Stomach smooth muscle (tissue), 2 donors: ENCODE measurements around the gene CIAO1.

Source experiments
- H3K27ac ChIP-seq: one replicate; pipeline ENCODE4 v1.7.0; 2013; ENCODE audit warnings: mild to moderate bottlenecking, low read length, inconsistent platforms
- H3K27me3 ChIP-seq, 2 donors: one replicate each; pipeline ENCODE4 v1.7.0; 2013; ENCODE audit warnings: low read length in 2 of 2; ENCODE audit not compliant: insufficient read depth in 2 of 2, control insufficient read depth in 1 of 2
- H3K36me3 ChIP-seq, 2 donors: one replicate each; pipeline ENCODE4 v1.7.0; 2013; ENCODE audit warnings: low read length in 2 of 2; ENCODE audit not compliant: control insufficient read depth in 2 of 2, insufficient read depth in 2 of 2
- H3K4me1 ChIP-seq: one replicate; pipeline ENCODE4 v1.7.0; 2013; ENCODE audit warnings: low read length; ENCODE audit not compliant: control insufficient read depth, insufficient read depth
- H3K4me3 ChIP-seq, 2 donors: one replicate each; pipeline ENCODE4 v1.7.0; 2013; ENCODE audit warnings: low read length in 2 of 2
- H3K9ac ChIP-seq, 2 donors: one replicate each; pipeline ENCODE4 v1.7.0; 2013; ENCODE audit warnings: low read length in 2 of 2, mild to moderate bottlenecking in 1 of 2
- H3K9me3 ChIP-seq, 2 donors: one replicate each; pipeline ENCODE4 v1.7.0; 2013; ENCODE audit warnings: low read length in 2 of 2; ENCODE audit not compliant: control insufficient read depth in 2 of 2
- donor health status: healthy.
- donor health status: Pancreatic carcinoma.

CIAO1 gene

DNA sequence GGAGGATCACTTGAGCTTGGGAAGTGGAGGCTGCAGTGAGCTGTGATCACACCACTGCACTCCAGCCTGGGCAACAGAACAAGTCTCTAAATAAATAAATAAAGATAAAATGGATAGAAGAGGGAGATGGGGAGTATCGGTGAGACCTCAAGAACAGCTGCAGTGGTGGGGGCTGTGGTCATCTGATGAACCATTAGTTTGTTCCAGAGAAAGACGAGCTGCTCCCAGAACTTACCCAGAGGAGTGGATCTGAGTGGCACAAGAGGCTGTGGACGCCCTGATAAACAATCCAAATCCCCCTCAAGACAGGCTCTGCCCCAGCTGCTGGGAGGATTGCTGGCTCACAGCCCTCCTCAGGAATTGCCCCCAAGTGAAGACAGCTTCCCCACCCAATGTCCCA, 26.9 kb upstream of the CIAO1 start:
- Histone ChIP-seq H3K4me1 (no peaks in the 10 kb centered on the region), H3K9ac (no peak overlapping the region), H3K27me3 (no peaks in the 10 kb centered on the region), H3K4me3 (no peak overlapping the region), H3K9me3 (no peaks in the 10 kb centered on the region), H3K36me3 (peaks cover 4 to 5% of the 10 kb centered on the region in 2 donors), H3K27ac (no peak overlapping the region)

DNA sequence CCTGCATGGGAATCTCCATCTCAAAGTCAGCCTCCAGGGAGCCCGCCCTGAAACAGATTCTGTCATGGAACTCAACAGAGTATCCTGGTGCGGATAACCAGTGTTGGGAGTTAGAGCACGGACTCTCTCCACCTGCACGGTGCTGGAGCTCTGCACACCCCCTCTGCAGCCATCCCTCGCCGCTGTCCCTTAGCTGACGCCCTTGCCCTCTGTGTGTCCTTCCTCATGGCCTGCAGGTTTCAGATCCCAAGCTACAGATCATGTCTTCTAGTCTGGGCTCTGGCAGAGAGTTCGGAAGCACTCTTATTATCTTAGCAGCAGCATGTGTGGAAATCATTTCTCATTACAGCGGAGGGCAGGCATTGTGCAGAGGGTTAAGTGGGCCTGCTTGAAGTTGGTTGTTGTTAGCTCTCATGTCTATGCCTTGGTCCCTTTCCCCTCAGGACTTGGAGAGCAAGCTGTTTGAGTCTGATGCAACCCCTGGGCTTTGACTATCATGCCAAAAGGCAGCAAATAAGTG, 26.2 kb upstream of the CIAO1 start:
- Histone ChIP-seq H3K27me3 (no peaks in the 10 kb centered on the region), H3K4me1 (no peaks in the 10 kb centered on the region), H3K36me3 (peaks cover 4 to 5% of the 10 kb centered on the region in 2 donors), H3K9me3 (no peaks in the 10 kb centered on the region), H3K27ac (no peak overlapping the region), H3K9ac (no peak overlapping the region), H3K4me3 (no peak overlapping the region)

DNA sequence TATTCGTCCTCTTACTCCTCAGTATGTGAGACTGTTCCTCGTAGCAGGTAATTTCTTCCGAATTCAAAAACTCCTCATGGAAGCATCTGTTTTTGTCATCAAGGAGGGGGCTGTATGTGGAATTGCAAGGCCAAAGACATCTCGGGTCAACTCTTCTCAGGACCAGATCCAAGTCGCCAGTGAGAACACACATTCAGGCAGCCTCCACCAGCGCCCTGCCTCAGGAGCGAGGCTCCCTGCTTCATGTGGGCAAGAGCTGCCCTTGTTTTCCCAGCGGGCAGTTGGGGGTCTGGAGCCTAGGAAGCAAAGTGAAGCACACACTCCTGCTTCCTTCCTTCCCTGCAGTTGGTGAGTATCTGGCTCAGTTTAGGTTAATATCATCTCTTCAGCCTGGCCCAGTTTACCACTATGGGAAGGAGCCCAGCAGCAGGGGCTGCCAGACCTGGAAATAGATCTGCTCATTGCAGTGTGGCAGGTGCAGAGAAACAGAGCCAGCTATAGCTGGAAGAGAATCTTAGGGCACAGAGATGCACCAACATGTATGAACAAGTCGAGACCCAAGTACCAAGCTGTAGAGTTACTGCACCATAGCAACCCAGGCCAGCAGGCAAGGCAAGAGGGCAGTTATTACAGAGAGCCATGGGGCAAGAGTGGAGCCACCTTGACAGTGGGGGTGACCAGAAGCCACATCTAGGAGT, 25.5 kb upstream of the CIAO1 start:
- Histone ChIP-seq H3K27me3 (no peaks in the 10 kb centered on the region), H3K9ac (no peak overlapping the region), H3K27ac (no peak overlapping the region), H3K4me1 (no peaks in the 10 kb centered on the region), H3K36me3 (peaks cover 4 to 5% of the 10 kb centered on the region in 2 donors), H3K4me3 (no peak overlapping the region), H3K9me3 (no peaks in the 10 kb centered on the region)

DNA sequence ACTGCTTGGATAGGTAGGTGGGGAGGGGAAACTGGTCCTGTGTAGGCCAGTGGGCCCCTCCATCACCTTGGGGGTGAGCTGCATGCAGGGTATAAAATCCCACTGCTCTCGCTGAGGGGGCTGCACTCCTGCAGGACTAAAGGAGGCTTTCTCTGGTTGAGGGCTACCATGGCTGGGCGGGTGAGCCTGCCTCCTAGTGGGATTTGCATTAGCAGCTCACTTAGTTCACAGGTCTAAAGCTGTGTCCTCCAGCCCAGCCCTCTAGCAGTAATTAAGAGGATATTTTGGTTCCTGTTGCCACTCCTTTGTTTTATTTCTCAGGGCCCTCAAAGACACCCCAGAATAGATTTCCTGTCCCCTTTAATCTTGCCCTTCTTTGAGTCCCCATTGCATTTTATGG, 24.8 kb upstream of the CIAO1 start:
- Histone ChIP-seq H3K27me3 (no peaks in the 10 kb centered on the region), H3K9me3 (no peaks in the 10 kb centered on the region), H3K36me3 (peaks cover 4 to 5% of the 10 kb centered on the region in 2 donors), H3K4me3 (no peak overlapping the region), H3K27ac (no peak overlapping the region), H3K4me1 (no peaks in the 10 kb centered on the region), H3K9ac (no peak overlapping the region)

DNA sequence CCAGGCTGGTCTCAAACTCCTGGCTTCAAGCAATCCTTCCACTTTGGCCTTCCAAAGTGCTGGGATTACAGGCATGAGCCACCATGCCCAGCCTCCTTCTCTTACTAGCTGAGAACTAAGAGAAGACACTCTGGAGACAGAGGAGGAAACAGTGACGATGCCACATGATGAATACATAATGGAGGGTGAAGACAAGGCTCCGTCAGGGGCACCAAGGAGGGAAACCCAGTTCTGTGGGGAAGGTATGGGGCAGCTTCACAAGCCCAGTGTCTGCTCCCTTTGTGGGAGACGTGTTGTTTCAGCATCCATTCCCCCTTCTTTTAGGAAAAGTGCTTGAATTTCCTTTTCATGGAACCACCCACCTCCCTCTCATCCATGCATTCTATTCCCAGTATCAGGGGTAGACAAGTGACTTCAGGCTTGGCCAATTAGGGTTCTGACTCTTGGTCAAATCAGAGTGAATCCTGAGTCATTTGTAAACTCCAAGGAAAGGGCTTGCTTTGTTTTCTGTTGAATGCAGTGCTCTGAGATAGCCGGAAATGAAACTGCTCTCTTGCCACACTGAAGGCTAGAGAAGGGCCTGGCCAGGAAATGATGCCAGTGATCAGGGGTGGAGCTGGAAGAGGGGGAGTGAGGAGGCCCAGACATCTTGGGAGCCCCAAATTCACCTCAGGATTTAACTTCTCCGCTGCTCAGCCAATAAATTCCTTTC, 24.0 kb upstream of the CIAO1 start:
- H3K4me1 ChIP-seq, result no peaks in the 10 kb centered on the region
- H3K9ac ChIP-seq, result no peak overlapping the region
- H3K36me3 ChIP-seq, result peaks cover 4 to 5% of the 10 kb centered on the region in 2 donors
- peak overlapping the region; percentile 31 for H3K27ac ChIP-seq
- no peak overlapping the region for H3K4me3 ChIP-seq
- no peaks in the 10 kb centered on the region for H3K9me3 ChIP-seq
- no peaks in the 10 kb centered on the region for H3K27me3 ChIP-seq

DNA sequence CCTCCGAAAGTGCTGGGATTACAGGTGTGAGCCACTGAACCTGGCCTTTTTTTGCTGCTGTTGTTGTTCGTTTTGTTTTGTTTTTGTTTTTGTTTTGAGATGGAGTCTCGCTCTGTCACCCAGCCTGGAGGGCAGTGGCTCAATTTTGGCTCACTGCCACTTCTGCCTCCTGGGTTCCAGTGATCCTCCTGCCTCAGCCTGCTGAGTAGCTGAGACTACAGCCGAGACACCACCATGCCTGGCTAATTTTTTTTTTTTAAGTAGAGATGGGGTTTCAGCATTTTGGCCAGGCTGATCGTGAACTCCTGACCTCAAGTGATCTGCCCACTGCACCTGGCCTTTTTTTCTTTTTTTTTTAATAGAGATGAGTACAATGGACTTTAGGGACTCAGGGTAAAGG, 22.2 kb upstream of the CIAO1 start:
- H3K4me1 ChIP-seq, result no peaks in the 10 kb centered on the region
- H3K27ac ChIP-seq, result no peak overlapping the region
- H3K36me3 ChIP-seq, result peaks cover 4 to 5% of the 10 kb centered on the region in 2 donors
- no peaks in the 10 kb centered on the region for H3K27me3 ChIP-seq
- H3K9me3 ChIP-seq, result no peaks in the 10 kb centered on the region
- no peak overlapping the region for H3K4me3 ChIP-seq
- no peak overlapping the region for H3K9ac ChIP-seq

DNA sequence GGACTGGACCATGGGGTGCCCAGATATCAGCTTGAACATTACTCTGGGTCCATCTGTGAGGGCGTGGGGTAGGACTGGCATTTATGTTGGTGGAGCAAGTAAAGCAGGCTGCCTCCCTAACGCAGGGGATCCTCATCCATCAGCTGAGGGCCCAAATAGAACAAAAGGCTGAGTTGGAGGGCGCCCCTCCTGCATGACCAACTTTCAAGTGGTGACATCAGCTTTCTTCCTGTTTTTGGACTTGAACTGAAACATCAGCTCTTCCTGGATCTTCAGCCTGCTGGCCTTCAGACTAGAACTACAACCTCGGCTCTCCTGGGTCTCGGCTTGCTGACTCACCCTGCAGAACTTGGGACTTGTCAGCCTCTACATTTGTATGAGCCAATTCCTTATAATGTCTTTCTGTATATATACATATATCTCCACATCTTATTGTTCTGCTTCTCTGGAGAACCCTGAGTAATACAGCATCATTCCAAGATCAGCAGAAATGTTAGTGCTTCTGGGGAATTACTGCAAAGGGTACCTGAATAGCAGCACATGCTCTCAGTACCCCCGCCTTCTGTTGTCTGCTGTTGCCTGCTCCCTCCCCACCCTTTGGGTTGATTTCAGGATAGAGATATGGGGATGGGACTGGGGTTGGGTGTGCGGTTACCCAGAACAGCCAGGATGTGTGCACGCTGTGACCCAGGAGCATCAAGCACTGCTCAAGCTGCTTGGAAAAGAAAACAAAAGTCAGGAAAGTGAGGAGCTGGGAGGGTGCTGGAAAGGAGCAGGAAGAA, 20.2 kb upstream of the CIAO1 start:
- H3K36me3 ChIP-seq, result peaks cover 0 to 4% of the 10 kb centered on the region in 2 donors
- no peak overlapping the region for H3K9ac ChIP-seq
- no peaks in the 10 kb centered on the region for H3K27me3 ChIP-seq
- H3K4me3 ChIP-seq, result no peak overlapping the region
- no peaks in the 10 kb centered on the region for H3K9me3 ChIP-seq
- no peak overlapping the region for H3K27ac ChIP-seq
- peaks cover 10% of the 10 kb centered on the region for H3K4me1 ChIP-seq

DNA sequence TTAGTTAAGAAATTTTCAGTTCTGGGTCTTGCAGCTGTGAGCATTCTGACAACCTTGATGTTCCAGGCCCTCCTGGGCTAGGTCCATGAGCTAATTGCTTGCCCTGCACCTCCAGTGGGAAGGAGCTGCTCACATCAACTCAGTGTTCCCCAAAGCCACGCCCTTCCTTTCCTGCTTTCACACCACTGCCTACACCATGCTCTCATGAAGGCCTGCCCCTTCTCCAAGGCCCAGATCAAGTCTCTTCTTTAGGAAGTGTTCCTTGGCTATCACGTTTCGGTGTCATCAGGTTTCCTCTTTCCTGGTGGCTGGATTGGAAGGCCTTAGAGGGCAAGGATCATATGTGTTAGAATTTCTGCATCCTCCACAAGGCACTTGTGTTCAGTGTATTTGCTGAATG, 19.0 kb upstream of the CIAO1 start:
- Histone ChIP-seq H3K4me1 (peaks cover 16% of the 10 kb centered on the region), H3K27ac (no peak overlapping the region), H3K27me3 (no peaks in the 10 kb centered on the region), H3K9me3 (no peaks in the 10 kb centered on the region), H3K36me3 (peaks cover 4 to 7% of the 10 kb centered on the region in 2 donors), H3K9ac (no peak overlapping the region), H3K4me3 (no peak overlapping the region)

DNA sequence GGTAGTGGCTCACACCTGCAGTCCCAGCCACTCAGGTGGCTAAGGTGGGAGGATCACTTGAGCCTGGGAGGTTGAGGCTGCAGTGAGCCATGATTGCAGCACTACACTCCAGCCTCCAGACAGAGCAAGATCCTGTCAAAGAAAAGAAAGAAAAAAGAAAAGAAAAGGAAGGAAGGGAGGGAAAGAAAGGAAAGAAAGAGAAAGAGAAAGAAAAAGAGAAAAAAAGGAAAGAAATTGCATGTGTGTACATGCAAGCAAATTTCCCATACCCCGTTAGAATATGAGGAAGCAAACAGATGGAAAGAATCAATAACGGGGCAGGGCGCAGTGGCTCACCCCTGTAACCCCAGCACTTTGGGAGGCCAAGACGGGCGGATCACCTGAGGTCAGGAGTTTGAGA, 18.1 kb upstream of the CIAO1 start:
- no peak overlapping the region for H3K27ac ChIP-seq
- H3K27me3 ChIP-seq, result no peaks in the 10 kb centered on the region
- H3K4me1 ChIP-seq, result peaks cover 18% of the 10 kb centered on the region
- no peaks in the 10 kb centered on the region for H3K9me3 ChIP-seq
- H3K36me3 ChIP-seq, result peaks cover 12 to 15% of the 10 kb centered on the region in 2 donors
- no peak overlapping the region for H3K9ac ChIP-seq
- no peak overlapping the region for H3K4me3 ChIP-seq

DNA sequence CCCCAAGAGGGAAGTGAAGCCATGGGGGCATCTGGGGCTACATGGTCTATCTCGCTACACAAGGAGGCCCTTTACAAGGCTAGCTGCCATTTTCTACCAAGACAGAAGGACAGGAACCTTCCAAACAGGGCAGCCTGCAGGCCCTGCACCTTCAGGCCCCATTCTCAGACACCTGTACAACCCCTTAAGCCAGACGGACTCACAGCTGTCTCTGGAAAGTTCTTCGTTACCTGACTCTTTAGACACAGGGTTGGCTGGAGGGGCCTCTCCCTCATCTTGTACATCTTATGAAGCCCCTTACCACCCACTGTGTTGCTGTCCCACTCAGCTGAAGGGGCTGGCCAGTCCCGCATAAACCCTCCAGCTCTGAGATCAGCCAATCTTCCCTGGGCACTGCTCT, 17.4 kb upstream of the CIAO1 start:
- H3K27me3 ChIP-seq, result no peaks in the 10 kb centered on the region
- peaks cover 18% of the 10 kb centered on the region for H3K4me1 ChIP-seq
- no peaks in the 10 kb centered on the region for H3K9me3 ChIP-seq
- H3K9ac ChIP-seq, result no peak overlapping the region
- H3K27ac ChIP-seq, result no peak overlapping the region
- H3K4me3 ChIP-seq, result no peak overlapping the region
- peaks cover 16 to 22% of the 10 kb centered on the region in 2 donors for H3K36me3 ChIP-seq
